Measurements from ENCODE around the gene BABAM1. TPM values are rescaled to one million over a fixed set of nuclear protein-coding genes. Genes with fewer than 3 reads are reported as not detected.

The BABAM1 gene
- total and polyA plus RNA-seq, 9 of the 15 experiments (the other 6 are each of a cell fraction or from before 2014, with no cell fraction given) = 14.7 to 160 (median 113) TPM

DNA sequence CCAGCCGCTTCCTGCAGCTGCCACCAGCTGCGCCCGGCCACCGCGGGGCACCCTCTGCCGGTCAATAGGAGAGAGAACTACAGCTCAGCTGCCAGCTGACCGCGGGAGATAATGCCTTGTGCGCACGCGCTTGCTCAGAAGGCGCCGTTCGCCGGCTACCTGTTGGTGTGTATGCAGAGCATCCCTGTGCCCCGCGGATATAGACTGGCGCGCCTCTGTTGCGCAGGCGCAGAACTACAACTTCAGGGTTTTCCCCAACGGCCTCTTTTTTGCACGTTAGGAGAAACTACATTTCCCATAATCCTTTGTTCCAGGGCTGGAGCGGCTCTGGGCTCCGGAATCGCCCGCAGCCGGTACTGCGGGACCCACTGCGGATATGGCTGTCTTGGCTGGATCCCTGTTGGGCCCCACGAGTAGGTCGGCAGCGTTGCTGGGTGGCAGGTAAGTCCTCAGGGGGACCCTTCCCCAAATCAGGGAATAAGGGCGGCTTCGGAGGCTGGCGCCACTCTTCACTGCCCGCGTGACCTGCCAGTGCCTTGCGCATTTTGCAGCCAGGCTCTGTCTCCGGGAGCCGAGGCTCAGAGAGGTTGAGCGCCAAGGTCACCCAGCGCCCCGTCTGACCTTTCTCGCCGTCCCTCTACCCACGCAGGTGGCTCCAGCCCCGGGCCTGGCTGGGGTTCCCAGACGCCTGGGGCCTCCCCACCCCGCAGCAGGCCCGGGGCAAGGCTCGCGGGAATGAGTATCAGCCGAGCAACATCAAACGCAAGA, 38.5 kb downstream of the BABAM1 start, which contains the start of gene MRPL34 (continued):
- no peak; a peak in 1 of 4 replicates for TF ChIP-seq SRF (CRISPR knock-in tag; IDR thresholded peaks at IDR 0.05)
- no peak for TF ChIP-seq ETV6 (IDR thresholded peaks at IDR 0.05; ENCODE audit: borderline replicate concordance in 1 of 2, low read depth in 2 of 2, low read length in 1 of 2)
- TF ChIP-seq ETV6 (CRISPR knock-in tag; IDR thresholded peaks at IDR 0.05; ENCODE audit: borderline replicate concordance) = no peak
- TF ChIP-seq ZNF197 (CRISPR knock-in tag; IDR thresholded peaks at IDR 0.05; ENCODE audit: low read depth) = no peak
- TF ChIP-seq PPARD (CRISPR knock-in tag; IDR thresholded peaks at IDR 0.05) = no peak
- peak; percentile 60 for TF ChIP-seq CXXC5 (CRISPR knock-in tag; IDR thresholded peaks at IDR 0.05)
- no peak for TF ChIP-seq POLR2H (tag; IDR thresholded peaks at IDR 0.05; ENCODE audit: low read depth)
- no peak for TF ChIP-seq PTBP1 (IDR thresholded peaks at IDR 0.05; ENCODE audit: low read depth, low read length)
- TF ChIP-seq COPS2 (conservative IDR thresholded peaks at IDR 0.05) = no peak
- TF ChIP-seq ZNF263 (CRISPR knock-in tag; IDR thresholded peaks at IDR 0.05; ENCODE audit: borderline replicate concordance) = no peak
- TF ChIP-seq, protein P1, sequence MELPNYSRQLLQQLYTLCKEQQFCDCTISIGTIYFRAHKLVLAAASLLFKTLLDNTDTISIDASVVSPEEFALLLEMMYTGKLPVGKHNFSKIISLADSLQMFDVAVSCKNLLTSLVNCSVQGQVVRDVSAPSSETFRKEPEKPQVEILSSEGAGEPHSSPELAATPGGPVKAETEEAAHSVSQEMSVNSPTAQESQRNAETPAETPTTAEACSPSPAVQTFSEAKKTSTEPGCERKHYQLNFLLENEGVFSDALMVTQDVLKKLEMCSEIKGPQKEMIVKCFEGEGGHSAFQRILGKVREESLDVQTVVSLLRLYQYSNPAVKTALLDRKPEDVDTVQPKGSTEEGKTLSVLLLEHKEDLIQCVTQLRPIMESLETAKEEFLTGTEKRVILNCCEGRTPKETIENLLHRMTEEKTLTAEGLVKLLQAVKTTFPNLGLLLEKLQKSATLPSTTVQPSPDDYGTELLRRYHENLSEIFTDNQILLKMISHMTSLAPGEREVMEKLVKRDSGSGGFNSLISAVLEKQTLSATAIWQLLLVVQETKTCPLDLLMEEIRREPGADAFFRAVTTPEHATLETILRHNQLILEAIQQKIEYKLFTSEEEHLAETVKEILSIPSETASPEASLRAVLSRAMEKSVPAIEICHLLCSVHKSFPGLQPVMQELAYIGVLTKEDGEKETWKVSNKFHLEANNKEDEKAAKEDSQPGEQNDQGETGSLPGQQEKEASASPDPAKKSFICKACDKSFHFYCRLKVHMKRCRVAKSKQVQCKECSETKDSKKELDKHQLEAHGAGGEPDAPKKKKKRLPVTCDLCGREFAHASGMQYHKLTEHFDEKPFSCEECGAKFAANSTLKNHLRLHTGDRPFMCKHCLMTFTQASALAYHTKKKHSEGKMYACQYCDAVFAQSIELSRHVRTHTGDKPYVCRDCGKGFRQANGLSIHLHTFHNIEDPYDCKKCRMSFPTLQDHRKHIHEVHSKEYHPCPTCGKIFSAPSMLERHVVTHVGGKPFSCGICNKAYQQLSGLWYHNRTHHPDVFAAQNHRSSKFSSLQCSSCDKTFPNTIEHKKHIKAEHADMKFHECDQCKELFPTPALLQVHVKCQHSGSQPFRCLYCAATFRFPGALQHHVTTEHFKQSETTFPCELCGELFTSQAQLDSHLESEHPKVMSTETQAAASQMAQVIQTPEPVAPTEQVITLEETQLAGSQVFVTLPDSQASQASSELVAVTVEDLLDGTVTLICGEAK (IDR thresholded peaks at IDR 0.05) = no peak; the same call in 1 of the 2 replicates
- TF ChIP-seq, protein P1 (CRISPR knock-in tag; IDR thresholded peaks at IDR 0.05) = no peak
- TF ChIP-seq, protein P2, sequence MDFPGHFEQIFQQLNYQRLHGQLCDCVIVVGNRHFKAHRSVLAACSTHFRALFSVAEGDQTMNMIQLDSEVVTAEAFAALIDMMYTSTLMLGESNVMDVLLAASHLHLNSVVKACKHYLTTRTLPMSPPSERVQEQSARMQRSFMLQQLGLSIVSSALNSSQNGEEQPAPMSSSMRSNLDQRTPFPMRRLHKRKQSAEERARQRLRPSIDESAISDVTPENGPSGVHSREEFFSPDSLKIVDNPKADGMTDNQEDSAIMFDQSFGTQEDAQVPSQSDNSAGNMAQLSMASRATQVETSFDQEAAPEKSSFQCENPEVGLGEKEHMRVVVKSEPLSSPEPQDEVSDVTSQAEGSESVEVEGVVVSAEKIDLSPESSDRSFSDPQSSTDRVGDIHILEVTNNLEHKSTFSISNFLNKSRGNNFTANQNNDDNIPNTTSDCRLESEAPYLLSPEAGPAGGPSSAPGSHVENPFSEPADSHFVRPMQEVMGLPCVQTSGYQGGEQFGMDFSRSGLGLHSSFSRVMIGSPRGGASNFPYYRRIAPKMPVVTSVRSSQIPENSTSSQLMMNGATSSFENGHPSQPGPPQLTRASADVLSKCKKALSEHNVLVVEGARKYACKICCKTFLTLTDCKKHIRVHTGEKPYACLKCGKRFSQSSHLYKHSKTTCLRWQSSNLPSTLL (IDR thresholded peaks at IDR 0.05) = no peak
- TF ChIP-seq ZNF408 (CRISPR knock-in tag; IDR thresholded peaks at IDR 0.05; ENCODE audit: low read depth) = no peak
- TF ChIP-seq MCM3 (IDR thresholded peaks at IDR 0.05) = no peak
- TF ChIP-seq HDAC6 (IDR thresholded peaks at IDR 0.05; ENCODE audit: low read depth, low read length) = no peak

All from K562 (cell line).